ENCODE results near the gene RNF38. TPM values are rescaled to one million over a fixed set of nuclear protein-coding genes. Genes with fewer than 3 reads are reported as not detected.
"Not testable (repeated sequence)": the region's sequence is repeated elsewhere in the genome, so short reads cannot be mapped to it uniquely, and the experiment has no call there.

The RNF38 gene
- total RNA-seq, 1 donor = 14.7 TPM

- H3K4me3 ChIP-seq (ENCODE audit: low read depth, low read length) = no peak overlapping the region
- TF ChIP-seq, protein P1, sequence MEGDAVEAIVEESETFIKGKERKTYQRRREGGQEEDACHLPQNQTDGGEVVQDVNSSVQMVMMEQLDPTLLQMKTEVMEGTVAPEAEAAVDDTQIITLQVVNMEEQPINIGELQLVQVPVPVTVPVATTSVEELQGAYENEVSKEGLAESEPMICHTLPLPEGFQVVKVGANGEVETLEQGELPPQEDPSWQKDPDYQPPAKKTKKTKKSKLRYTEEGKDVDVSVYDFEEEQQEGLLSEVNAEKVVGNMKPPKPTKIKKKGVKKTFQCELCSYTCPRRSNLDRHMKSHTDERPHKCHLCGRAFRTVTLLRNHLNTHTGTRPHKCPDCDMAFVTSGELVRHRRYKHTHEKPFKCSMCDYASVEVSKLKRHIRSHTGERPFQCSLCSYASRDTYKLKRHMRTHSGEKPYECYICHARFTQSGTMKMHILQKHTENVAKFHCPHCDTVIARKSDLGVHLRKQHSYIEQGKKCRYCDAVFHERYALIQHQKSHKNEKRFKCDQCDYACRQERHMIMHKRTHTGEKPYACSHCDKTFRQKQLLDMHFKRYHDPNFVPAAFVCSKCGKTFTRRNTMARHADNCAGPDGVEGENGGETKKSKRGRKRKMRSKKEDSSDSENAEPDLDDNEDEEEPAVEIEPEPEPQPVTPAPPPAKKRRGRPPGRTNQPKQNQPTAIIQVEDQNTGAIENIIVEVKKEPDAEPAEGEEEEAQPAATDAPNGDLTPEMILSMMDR (IDR thresholded peaks at IDR 0.05; ENCODE audit: insufficient read depth, low read depth, low read length) = no peak
- DNase-seq (ENCODE audit: low read depth) = no peak
Observed at GRCh38 chr9:36322462-36322861, 77.6 kb downstream of the RNF38 start.

- not testable (repeated sequence) for DNase-seq (ENCODE audit: low read depth)
Observed at GRCh38 chr9:36321903-36322302, 78.2 kb downstream of the RNF38 start.

DNA sequence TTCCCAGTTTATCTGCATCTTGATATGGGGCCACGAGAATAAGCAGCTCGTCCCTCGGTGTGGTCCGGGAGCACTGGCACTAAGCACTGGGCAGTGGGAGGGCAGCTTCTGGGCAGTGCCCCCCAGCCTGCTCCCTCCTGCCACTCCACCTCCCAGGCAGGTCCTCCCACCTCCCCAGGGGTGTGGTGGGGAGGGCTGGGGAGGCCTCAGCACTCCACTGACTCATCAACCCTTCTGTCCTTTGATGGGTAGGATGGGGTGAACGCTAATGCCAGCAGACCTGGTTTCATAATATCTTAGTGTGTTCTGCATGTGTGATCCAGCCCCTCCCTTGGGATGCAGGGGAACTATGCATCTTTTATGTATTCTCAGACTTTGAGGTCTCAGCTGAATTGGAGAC lies 79.6 kb downstream of the RNF38 start:
- DNase-seq (ENCODE audit: low read depth) = no peak
- no peak overlapping the region for H3K4me3 ChIP-seq (ENCODE audit: low read depth, low read length)
- TF ChIP-seq, protein P1 (IDR thresholded peaks at IDR 0.05; ENCODE audit: insufficient read depth, low read depth, low read length) = no peak

More at GRCh38 chr9:36321903-36322302, 78.2 kb downstream of the RNF38 start:
- H3K4me3 ChIP-seq (ENCODE audit: low read depth, low read length) = not testable (repeated sequence)

GRCh38 chr9:36319806-36320205 lies 80.3 kb downstream of the RNF38 start:
- no peak overlapping the region for H3K4me3 ChIP-seq (ENCODE audit: low read depth, low read length)
- TF ChIP-seq, protein P1 (IDR thresholded peaks at IDR 0.05; ENCODE audit: insufficient read depth, low read depth, low read length) = no peak
- peak; percentile 49 for DNase-seq (ENCODE audit: low read depth)

DNA sequence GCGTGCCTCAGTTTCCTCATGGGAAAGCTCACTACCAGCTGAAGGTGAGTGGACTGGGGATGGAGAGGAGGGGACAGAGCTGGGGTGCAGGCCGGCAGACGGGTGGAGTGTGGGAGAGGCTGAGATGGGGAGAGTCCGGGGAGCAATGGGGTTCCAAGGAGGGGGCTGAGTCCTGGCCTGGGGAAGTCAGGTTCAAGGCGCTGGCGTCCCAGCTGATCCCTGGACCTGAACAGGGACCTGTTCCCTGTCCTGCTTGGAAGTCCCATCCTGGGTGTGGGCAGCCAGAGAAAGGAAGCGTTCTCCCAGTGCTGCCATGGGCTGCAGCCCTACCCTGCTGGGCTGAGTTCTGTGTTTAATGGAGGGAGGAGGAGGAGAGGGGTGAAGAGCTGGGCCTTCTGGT lies 80.9 kb downstream of the RNF38 start:
- TF ChIP-seq, protein P1 (IDR thresholded peaks at IDR 0.05; ENCODE audit: insufficient read depth, low read depth, low read length) = no peak
- no peak for DNase-seq (ENCODE audit: low read depth)
- no peak overlapping the region for H3K4me3 ChIP-seq (ENCODE audit: low read depth, low read length)

GRCh38 chr9:36318212-36318802 lies 81.8 kb downstream of the RNF38 start:
- TF ChIP-seq, protein P1 (IDR thresholded peaks at IDR 0.05; ENCODE audit: insufficient read depth, low read depth, low read length) = no peak
- DNase-seq (ENCODE audit: low read depth) = no peak
- H3K4me3 ChIP-seq (ENCODE audit: low read depth, low read length) = no peak overlapping the region

DNA sequence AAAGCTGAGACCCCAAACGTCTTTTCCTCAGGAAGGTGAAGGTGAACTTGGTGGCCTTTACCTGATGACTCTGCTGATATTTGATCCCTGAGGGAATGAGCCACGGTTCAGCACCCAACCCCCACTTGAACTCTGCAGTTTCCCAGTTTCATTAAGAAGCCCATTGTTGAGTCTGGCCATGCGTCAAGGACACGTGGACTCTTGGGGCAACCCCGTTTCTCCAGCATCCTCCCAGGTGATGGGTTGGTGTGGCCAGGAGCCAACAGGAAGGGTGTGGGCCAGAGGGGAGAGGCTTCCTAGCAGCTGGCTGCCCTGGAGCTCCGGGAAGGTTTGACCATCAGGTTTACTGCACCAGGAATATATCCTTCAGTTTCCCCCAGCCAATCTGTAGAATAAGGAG lies 82.3 kb downstream of the RNF38 start:
- no peak for DNase-seq (ENCODE audit: low read depth)
- H3K4me3 ChIP-seq (ENCODE audit: low read depth, low read length) = no peak overlapping the region
- TF ChIP-seq, protein P1 (IDR thresholded peaks at IDR 0.05; ENCODE audit: insufficient read depth, low read depth, low read length) = no peak
